HepG2 (cell line): ENCODE measurements around the gene GNG7. TPM values are rescaled to one million over a fixed set of nuclear protein-coding genes. Genes with fewer than 3 reads are reported as not detected.
A peak's percentile ranks its signal among the peaks of the same experiment; 100 is the strongest.

Source experiments
- CENPX ChIP-seq: sonication (generic); formaldehyde crosslinking; IDR thresholded peaks from 2 replicates; pipeline ENCODE4 v1.9.0; 2021; ENCODE audit warnings: mild to moderate bottlenecking, missing genetic modification reagents, moderate library complexity
- DNMT3B ChIP-seq: conservative IDR thresholded peaks from 2 replicates; pipeline ENCODE4 v1.6.1; 2016; ENCODE audit warnings: missing biosample characterization, control low read depth
- MAZ ChIP-seq, 2 experiments: sonication (generic) in 1 of 2; formaldehyde crosslinking in 1 of 2; IDR thresholded peaks; 2 replicates each; pipeline versions ENCODE4 v1.5.0 to v1.6.1; 2012 to 2020; ENCODE audit warnings: low read depth in 2 of 2, mild to moderate bottlenecking in 2 of 2, borderline replicate concordance in 1 of 2, improper control_type of control experiment in 1 of 2, low read length in 1 of 2, missing genetic modification reagents in 1 of 2, moderate library complexity in 1 of 2
- MED1 ChIP-seq: sonication (generic); formaldehyde crosslinking; IDR thresholded peaks from 2 replicates; pipeline ENCODE4 v1.4.0; 2020; ENCODE audit warnings: missing genetic modification reagents
- MIER2 ChIP-seq: IDR thresholded peaks from 2 replicates; pipeline ENCODE4 v1.6.1; 2016; ENCODE audit warnings: missing biosample characterization, missing genetic modification reagents
- NFATC3 ChIP-seq: sonication (generic); formaldehyde crosslinking; IDR thresholded peaks from 2 replicates; pipeline ENCODE4 v1.5.1; 2020; ENCODE audit warnings: mild to moderate bottlenecking, missing genetic modification reagents
- NR2C2 ChIP-seq: sonication (generic); formaldehyde crosslinking; IDR thresholded peaks from 2 replicates; pipeline ENCODE4 v1.4.0; 2020; ENCODE audit warnings: missing genetic modification reagents, mild to moderate bottlenecking, moderate library complexity, borderline replicate concordance
- RNF2 ChIP-seq: fragments of 450-650 bp; conservative IDR thresholded peaks from 2 replicates; pipeline ENCODE4 v1.6.1; 2016; ENCODE audit warnings: low read depth
- RXRA ChIP-seq: sonication (generic); formaldehyde crosslinking; IDR thresholded peaks from 2 replicates; pipeline ENCODE4 v1.5.1; 2020; ENCODE audit warnings: missing genetic modification reagents
- SAP130 ChIP-seq: IDR thresholded peaks from 2 replicates; pipeline ENCODE4 v1.6.1; 2016; ENCODE audit warnings: low read depth
- SRF ChIP-seq: IDR thresholded peaks from 2 replicates; pipeline ENCODE4 v1.6.1; 2011; ENCODE audit warnings: mild to moderate bottlenecking, low read depth, low read length, moderate library complexity
- TARDBP ChIP-seq: sonication (generic); formaldehyde crosslinking; IDR thresholded peaks from 2 replicates; pipeline ENCODE4 v1.8.0; 2022; ENCODE audit warnings: mild to moderate bottlenecking, missing genetic modification reagents
- ZBTB3 ChIP-seq: sonication (generic); formaldehyde crosslinking; IDR thresholded peaks from 2 replicates; pipeline ENCODE4 v1.4.0; 2020; ENCODE audit warnings: low read depth, mild to moderate bottlenecking, moderate library complexity, missing genetic modification reagents, borderline replicate concordance
- ZFAT ChIP-seq: sonication (generic); formaldehyde crosslinking; conservative IDR thresholded peaks from 2 replicates; pipeline ENCODE4 v1.8.1; 2023; ENCODE audit warnings: missing genetic modification reagents, inconsistent platforms
- ZNF253 ChIP-seq: sonication (generic); formaldehyde crosslinking; IDR thresholded peaks from 2 replicates; pipeline ENCODE4 v1.8.0; 2022; ENCODE audit warnings: mild to moderate bottlenecking, missing genetic modification reagents, borderline replicate concordance
- ZNF503 ChIP-seq: sonication (generic); formaldehyde crosslinking; IDR thresholded peaks from 2 replicates; pipeline ENCODE4 v1.4.0; 2020; ENCODE audit warnings: missing genetic modification reagents
- ZNF572 ChIP-seq: sonication (generic); formaldehyde crosslinking; IDR thresholded peaks from 2 replicates; pipeline ENCODE4 v1.5.1; 2020; ENCODE audit warnings: mild to moderate bottlenecking, missing genetic modification reagents
- ZNF777 ChIP-seq: sonication (generic); formaldehyde crosslinking; IDR thresholded peaks from 2 replicates; pipeline ENCODE4 v1.4.0; 2020; ENCODE audit warnings: missing genetic modification reagents
- ZSCAN20 ChIP-seq: sonication (generic); formaldehyde crosslinking; IDR thresholded peaks from 2 replicates; pipeline ENCODE4 v1.4.0; 2020; ENCODE audit warnings: missing genetic modification reagents, mild to moderate bottlenecking, borderline replicate concordance
- ZXDC ChIP-seq: sonication (generic); formaldehyde crosslinking; IDR thresholded peaks from 2 replicates; pipeline ENCODE4 v1.5.0; 2020; ENCODE audit warnings: mild to moderate bottlenecking, missing genetic modification reagents
- polyA plus RNA-seq, 8 experiments: library from polyadenylated mRNA; depleted of rRNA in 3 of 8; stranded (reverse) in 7 of 8; unstranded in 1 of 8; fragments of >200 nt; fragmentation: Illumina TruSeq in 4 of 8; extraction: Trizol in 4 of 8; gene quantifications; 2 replicates each; pipeline versions ENCODE4 v1.2.1 to v1.2.3, GENCODE V29; 2011 to 2016; ENCODE audit warnings: low read depth in 4 of 8, missing spikeins in 1 of 8, mixed read lengths in 1 of 8; ENCODE audit not compliant: insufficient read depth in 1 of 8
- total RNA-seq, 5 experiments: library from RNA; depleted of rRNA; stranded (reverse); fragments of >200 nt; fragmentation: Illumina TruSeq; extraction: Trizol; gene quantifications; 2 replicates each; pipeline ENCODE4 v1.2.3, GENCODE V29; 2016; ENCODE audit warnings: low read depth in 1 of 5
- TF ChIP-seq, protein P1 (sequence below): sonication (generic); formaldehyde crosslinking; IDR thresholded peaks from 2 replicates; pipeline ENCODE4 v1.8.0; 2022; ENCODE audit warnings: missing genetic modification reagents, low read depth, mild to moderate bottlenecking, borderline replicate concordance
- TF ChIP-seq, protein P2 (sequence below): sonication (generic); formaldehyde crosslinking; IDR thresholded peaks from 2 replicates; pipeline ENCODE4 v1.9.0; 2021; ENCODE audit warnings: missing genetic modification reagents, mild to moderate bottlenecking, borderline replicate concordance
- TF ChIP-seq, protein P3 (sequence below): fragments of 450-650 bp; IDR thresholded peaks from 2 replicates; pipeline ENCODE4 v1.6.1; 2017

Gene GNG7
- total and polyA plus RNA-seq, 2 of the 13 experiments (the other 11 are each of a cell fraction or from before 2014, with no cell fraction given) = 1.4 to 3.3 TPM

GRCh38 chr19:2529473-2529918 lies 173.0 kb downstream of the GNG7 start (continued):
- TF ChIP-seq ZNF253 (CRISPR knock-in tag) (no peak), ZFAT (no peak), RNF2 (no peak), TARDBP (CRISPR knock-in tag) (no peak), SRF (no peak), ZBTB3 (CRISPR knock-in tag) (no peak), ZNF503 (no peak), MED1 (CRISPR knock-in tag) (peak; percentile 89), ZXDC (CRISPR knock-in tag) (no peak), ZSCAN20 (no peak), NR2C2 (CRISPR knock-in tag) (peak; percentile 75), MAZ (IDR thresholded peaks at IDR 0.05; ENCODE audit: borderline replicate concordance, low read depth, low read length) (no peak), MAZ (CRISPR knock-in tag; IDR thresholded peaks at IDR 0.05; ENCODE audit: low read depth) (no peak), MIER2 (no peak), NFATC3 (no peak), CENPX (CRISPR knock-in tag) (no peak), DNMT3B (CRISPR knock-in tag) (no peak), ZNF777 (CRISPR knock-in tag) (no peak), RXRA (CRISPR knock-in tag) (no peak), ZNF572 (no peak), SAP130 (peak; percentile 71)
- TF ChIP-seq, protein P1, sequence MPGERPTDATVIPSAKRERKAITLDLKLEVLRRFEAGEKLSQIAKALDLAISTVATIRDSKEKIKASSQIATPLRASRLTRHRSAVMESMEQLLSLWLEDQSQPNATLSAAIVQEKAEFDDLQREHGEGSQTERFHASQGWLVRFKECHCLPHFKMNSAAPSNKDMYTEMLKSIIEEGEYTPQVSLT (CRISPR knock-in tag) = no peak
- TF ChIP-seq, protein P2, sequence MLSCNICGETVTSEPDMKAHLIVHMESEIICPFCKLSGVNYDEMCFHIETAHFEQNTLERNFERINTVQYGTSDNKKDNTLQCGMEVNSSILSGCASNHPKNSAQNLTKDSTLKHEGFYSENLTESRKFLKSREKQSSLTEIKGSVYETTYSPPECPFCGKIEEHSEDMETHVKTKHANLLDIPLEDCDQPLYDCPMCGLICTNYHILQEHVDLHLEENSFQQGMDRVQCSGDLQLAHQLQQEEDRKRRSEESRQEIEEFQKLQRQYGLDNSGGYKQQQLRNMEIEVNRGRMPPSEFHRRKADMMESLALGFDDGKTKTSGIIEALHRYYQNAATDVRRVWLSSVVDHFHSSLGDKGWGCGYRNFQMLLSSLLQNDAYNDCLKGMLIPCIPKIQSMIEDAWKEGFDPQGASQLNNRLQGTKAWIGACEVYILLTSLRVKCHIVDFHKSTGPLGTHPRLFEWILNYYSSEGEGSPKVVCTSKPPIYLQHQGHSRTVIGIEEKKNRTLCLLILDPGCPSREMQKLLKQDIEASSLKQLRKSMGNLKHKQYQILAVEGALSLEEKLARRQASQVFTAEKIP (CRISPR knock-in tag) = no peak
- TF ChIP-seq, protein P3, sequence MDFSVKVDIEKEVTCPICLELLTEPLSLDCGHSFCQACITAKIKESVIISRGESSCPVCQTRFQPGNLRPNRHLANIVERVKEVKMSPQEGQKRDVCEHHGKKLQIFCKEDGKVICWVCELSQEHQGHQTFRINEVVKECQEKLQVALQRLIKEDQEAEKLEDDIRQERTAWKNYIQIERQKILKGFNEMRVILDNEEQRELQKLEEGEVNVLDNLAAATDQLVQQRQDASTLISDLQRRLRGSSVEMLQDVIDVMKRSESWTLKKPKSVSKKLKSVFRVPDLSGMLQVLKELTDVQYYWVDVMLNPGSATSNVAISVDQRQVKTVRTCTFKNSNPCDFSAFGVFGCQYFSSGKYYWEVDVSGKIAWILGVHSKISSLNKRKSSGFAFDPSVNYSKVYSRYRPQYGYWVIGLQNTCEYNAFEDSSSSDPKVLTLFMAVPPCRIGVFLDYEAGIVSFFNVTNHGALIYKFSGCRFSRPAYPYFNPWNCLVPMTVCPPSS = no peak
